ENCODE results near the gene C2orf92.

Gene C2orf92

GRCh38 chr2:97732436-97733340 is 63.2 kb downstream of the C2orf92 start:
- no peak for DNase-seq

GRCh38 chr2:97733341-97734035 is 64.0 kb downstream of the C2orf92 start:
- no peak for DNase-seq

- peak; percentile 62 for DNase-seq
These were observed 64.8 kb downstream of the C2orf92 start for GRCh38 chr2:97734061-97735051.

- no peak for DNase-seq
These were observed 65.6 kb downstream of the C2orf92 start for GRCh38 chr2:97735161-97735561.

GRCh38 chr2:97736185-97736584 is 66.7 kb downstream of the C2orf92 start:
- DNase-seq: no peak

GRCh38 chr2:97736608-97737330 is 67.3 kb downstream of the C2orf92 start:
- no peak for DNase-seq

GRCh38 chr2:97737421-97738178 is 68.1 kb downstream of the C2orf92 start:
- DNase-seq: no peak

GRCh38 chr2:97738179-97739019 is 68.9 kb downstream of the C2orf92 start:
- DNase-seq: no peak

- no peak for DNase-seq
These were observed 69.7 kb downstream of the C2orf92 start for GRCh38 chr2:97739020-97739892.

- DNase-seq: no peak
These were observed 70.4 kb downstream of the C2orf92 start for GRCh38 chr2:97739893-97740245.

- DNase-seq: peak; percentile 80
These were observed 71.2 kb downstream of the C2orf92 start for GRCh38 chr2:97740590-97741182.

- no peak for DNase-seq
These were observed 71.7 kb downstream of the C2orf92 start for GRCh38 chr2:97741251-97741650.

- no peak for DNase-seq
These were observed 72.2 kb downstream of the C2orf92 start for GRCh38 chr2:97741686-97742085.

- peak; percentile 69 for DNase-seq
These were observed 72.9 kb downstream of the C2orf92 start for GRCh38 chr2:97742381-97742847.

GRCh38 chr2:97743913-97744312 is 74.4 kb downstream of the C2orf92 start:
- DNase-seq: no peak

GRCh38 chr2:97745474-97746174 is 76.1 kb downstream of the C2orf92 start:
- peak; percentile 81 for DNase-seq

- DNase-seq: no peak
These were observed 77.8 kb downstream of the C2orf92 start for GRCh38 chr2:97747285-97747684.

GRCh38 chr2:97747716-97748115 is 78.2 kb downstream of the C2orf92 start:
- DNase-seq: no peak

Data from activated effector memory CD4-positive, alpha-beta T cell treated with anti-CD3 and anti-CD28 coated beads, Interleukin-2, amount 50 U/mL, for 16 hours (primary cell).